Mucosa of stomach (tissue), 1 donor: Measurements from ENCODE around the gene SLC5A10.

ENCODE experiments used
- H3K27me3 ChIP-seq: one replicate; pipeline ENCODE4 v1.7.0; 2013; ENCODE audit warnings: mild to moderate bottlenecking, low read length; ENCODE audit not compliant: control insufficient read depth, insufficient read depth
- H3K36me3 ChIP-seq: one replicate; pipeline ENCODE4 v1.7.0; 2013; ENCODE audit warnings: low read length; ENCODE audit not compliant: control insufficient read depth, insufficient read depth
- H3K4me1 ChIP-seq: one replicate; pipeline ENCODE4 v1.7.0; 2013; ENCODE audit warnings: mild to moderate bottlenecking, low read length; ENCODE audit not compliant: control insufficient read depth, insufficient read depth
- H3K4me3 ChIP-seq: one replicate; pipeline ENCODE4 v1.7.0; 2013; ENCODE audit warnings: low read length
- H3K9ac ChIP-seq: one replicate; pipeline ENCODE4 v1.7.0; 2013; ENCODE audit warnings: mild to moderate bottlenecking, low read length, moderate library complexity
- H3K9me3 ChIP-seq: one replicate; pipeline ENCODE4 v1.7.0; 2013; ENCODE audit warnings: mild to moderate bottlenecking, low read length, moderate library complexity; ENCODE audit not compliant: control insufficient read depth
- donor health status: Pancreatic carcinoma.

The SLC5A10 gene

GRCh38 chr17:18925187-18925586 lies 26.8 kb upstream of the SLC5A10 start:
- Histone ChIP-seq H3K9me3 (no peaks in the 10 kb centered on the region), H3K9ac (no peak overlapping the region), H3K27me3 (no peaks in the 10 kb centered on the region), H3K36me3 (no peaks in the 10 kb centered on the region), H3K4me1 (peaks cover 8% of the 10 kb centered on the region), H3K4me3 (no peak overlapping the region)

GRCh38 chr17:18928628-18929125 lies 23.3 kb upstream of the SLC5A10 start:
- Histone ChIP-seq H3K4me1 (no peaks in the 10 kb centered on the region), H3K4me3 (no peak overlapping the region), H3K9ac (no peak overlapping the region), H3K36me3 (no peaks in the 10 kb centered on the region), H3K27me3 (no peaks in the 10 kb centered on the region), H3K9me3 (no peaks in the 10 kb centered on the region)

DNA sequence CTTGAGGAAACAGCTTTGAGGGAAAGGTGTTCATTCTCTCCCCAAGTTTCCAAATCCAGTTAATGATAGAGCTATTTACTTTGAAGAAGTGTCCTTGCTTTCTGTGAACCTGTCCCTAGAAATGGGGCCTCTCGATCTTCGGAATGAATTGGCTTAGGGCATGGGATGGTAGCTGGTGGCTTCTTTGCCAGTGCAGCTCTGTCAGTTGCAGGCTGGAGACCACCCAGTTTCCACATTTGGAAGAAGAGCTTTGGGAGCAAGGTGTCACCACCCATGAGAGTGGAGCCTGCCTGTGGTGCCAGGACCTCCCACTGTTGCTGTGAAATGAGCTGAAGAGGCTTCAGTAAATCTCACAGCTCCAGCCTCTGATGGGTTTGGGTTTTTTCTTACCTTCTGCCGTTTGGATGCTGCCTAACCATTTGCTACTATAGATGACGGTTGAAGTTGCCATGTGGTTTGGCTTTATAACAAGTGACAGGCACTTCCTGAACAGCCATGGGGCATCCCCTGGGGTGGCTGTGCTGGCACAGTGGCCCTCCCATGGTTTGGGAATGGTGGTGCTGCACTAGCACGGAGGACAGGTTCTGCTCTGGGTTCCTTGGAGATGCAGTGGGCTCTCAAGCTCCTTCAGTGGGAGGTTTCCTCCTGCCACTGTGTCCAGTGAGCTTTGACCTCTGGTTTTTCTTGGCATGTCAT lies 19.5 kb upstream of the SLC5A10 start:
- Histone ChIP-seq H3K4me3 (no peak overlapping the region), H3K9me3 (no peaks in the 10 kb centered on the region), H3K36me3 (no peaks in the 10 kb centered on the region), H3K27me3 (no peaks in the 10 kb centered on the region), H3K4me1 (no peaks in the 10 kb centered on the region), H3K9ac (no peak overlapping the region)

DNA sequence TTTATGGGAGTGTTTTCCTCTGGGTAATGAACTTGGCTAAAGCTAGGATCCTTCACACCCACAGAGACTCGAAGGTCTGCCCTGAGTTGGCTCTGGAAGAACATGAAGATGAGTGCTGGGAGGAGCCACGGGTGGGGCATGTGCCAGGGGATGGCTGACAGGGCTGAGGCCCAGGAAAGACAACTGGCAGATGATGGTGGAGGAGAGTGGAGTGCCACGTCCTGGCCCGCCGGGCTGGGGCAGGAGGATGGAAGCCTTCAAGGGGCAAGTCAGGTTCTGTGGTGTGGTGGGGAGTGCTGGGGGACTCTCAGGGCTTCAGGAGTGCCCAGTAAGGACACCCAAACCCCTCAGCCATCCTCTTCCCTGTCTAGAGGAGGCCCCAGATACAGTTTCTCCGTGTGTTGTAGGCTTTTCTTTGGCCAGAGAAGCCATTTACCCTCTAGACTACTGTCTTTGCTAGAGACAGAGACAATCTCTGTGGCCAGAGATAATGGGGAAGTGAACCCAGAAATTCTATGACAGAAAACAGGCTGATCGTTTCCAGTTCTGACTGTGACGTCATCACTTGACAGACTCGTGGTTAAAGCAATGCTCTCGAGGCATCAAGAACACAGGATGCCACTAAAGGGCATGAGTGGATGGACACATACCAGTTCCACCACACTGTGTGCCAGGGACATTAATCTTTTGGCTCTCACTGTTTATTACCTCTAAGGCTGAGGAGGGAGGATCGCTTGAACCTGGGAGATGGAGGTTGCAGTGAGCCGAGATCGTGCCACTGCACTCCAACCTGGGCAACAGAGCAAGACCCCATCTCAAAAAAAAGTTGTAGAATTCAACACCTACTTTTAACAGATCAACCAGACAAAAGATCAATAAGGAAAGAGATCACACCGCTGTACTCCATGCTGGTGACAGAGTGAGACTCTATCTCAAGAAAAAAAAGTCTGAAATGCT lies 18.6 kb upstream of the SLC5A10 start:
- Histone ChIP-seq H3K36me3 (no peaks in the 10 kb centered on the region), H3K27me3 (no peaks in the 10 kb centered on the region), H3K9ac (no peak overlapping the region), H3K9me3 (no peaks in the 10 kb centered on the region), H3K4me1 (no peaks in the 10 kb centered on the region), H3K4me3 (no peak overlapping the region)

- Histone ChIP-seq H3K27me3 (no peaks in the 10 kb centered on the region), H3K36me3 (no peaks in the 10 kb centered on the region), H3K4me3 (no peak overlapping the region), H3K9ac (no peak overlapping the region), H3K4me1 (no peaks in the 10 kb centered on the region), H3K9me3 (no peaks in the 10 kb centered on the region)
These were observed 13.8 kb upstream of the SLC5A10 start for GRCh38 chr17:18937981-18938691.

GRCh38 chr17:18938692-18939023 lies 13.3 kb upstream of the SLC5A10 start:
- H3K4me1 ChIP-seq, result no peaks in the 10 kb centered on the region
- H3K27me3 ChIP-seq, result no peaks in the 10 kb centered on the region
- H3K36me3 ChIP-seq, result no peaks in the 10 kb centered on the region
- no peaks in the 10 kb centered on the region for H3K9me3 ChIP-seq
- H3K9ac ChIP-seq, result no peak overlapping the region
- no peak overlapping the region for H3K4me3 ChIP-seq

- Histone ChIP-seq H3K4me1 (no peaks in the 10 kb centered on the region), H3K9me3 (no peaks in the 10 kb centered on the region), H3K9ac (no peak overlapping the region), H3K4me3 (no peak overlapping the region), H3K36me3 (no peaks in the 10 kb centered on the region), H3K27me3 (peaks cover 6% of the 10 kb centered on the region)
These were observed 7.3 kb upstream of the SLC5A10 start for GRCh38 chr17:18944646-18945045.

DNA sequence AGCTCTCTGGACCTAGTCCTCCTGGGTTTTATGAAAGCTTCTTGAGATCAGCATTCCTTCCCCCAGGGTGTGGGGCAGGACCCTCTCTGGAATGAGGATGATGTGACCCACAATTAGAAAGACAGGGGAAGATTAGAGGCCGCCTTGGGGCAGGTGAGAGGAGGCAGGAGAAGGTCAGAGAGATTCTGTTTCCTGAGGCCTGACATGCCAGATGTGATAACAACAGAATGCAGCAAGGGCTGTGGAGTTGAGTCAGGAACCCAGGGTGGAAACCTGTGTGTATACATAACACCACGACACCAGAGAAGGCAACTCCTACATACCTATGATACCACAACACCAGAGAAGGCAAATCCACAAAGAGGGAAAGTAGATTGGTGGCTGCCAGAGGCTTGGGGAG lies 5.4 kb upstream of the SLC5A10 start:
- H3K27me3 ChIP-seq, result peaks cover 10% of the 10 kb centered on the region
- H3K9me3 ChIP-seq, result no peaks in the 10 kb centered on the region
- H3K4me1 ChIP-seq, result no peaks in the 10 kb centered on the region
- no peaks in the 10 kb centered on the region for H3K36me3 ChIP-seq
- H3K9ac ChIP-seq, result no peak overlapping the region
- H3K4me3 ChIP-seq, result no peak overlapping the region

GRCh38 chr17:18947866-18948265 lies 4.1 kb upstream of the SLC5A10 start:
- H3K27me3 ChIP-seq, result peaks cover 10% of the 10 kb centered on the region
- H3K4me3 ChIP-seq, result no peak overlapping the region
- no peaks in the 10 kb centered on the region for H3K4me1 ChIP-seq
- no peaks in the 10 kb centered on the region for H3K36me3 ChIP-seq
- no peaks in the 10 kb centered on the region for H3K9me3 ChIP-seq
- H3K9ac ChIP-seq, result no peak overlapping the region

- Histone ChIP-seq H3K9ac (no peak overlapping the region), H3K27me3 (peaks cover 10% of the 10 kb centered on the region), H3K36me3 (no peaks in the 10 kb centered on the region), H3K4me3 (no peak overlapping the region), H3K9me3 (no peaks in the 10 kb centered on the region), H3K4me1 (no peaks in the 10 kb centered on the region)
These were observed 3.4 kb upstream of the SLC5A10 start for GRCh38 chr17:18948476-18949006.

- no peak overlapping the region for H3K4me3 ChIP-seq
- H3K27me3 ChIP-seq, result peaks cover 10% of the 10 kb centered on the region
- H3K4me1 ChIP-seq, result no peaks in the 10 kb centered on the region
- no peaks in the 10 kb centered on the region for H3K9me3 ChIP-seq
- no peaks in the 10 kb centered on the region for H3K36me3 ChIP-seq
- H3K9ac ChIP-seq, result no peak overlapping the region
These were observed 2.4 kb upstream of the SLC5A10 start for GRCh38 chr17:18949566-18949965.
